GM18873 (cell line): ENCODE measurements around the gene VTN.

Experiments
- ATAC-seq: cut with Tn5 transposase; IDR thresholded peaks from one replicate; pipeline ENCODE4 v1.9.1; 2021; ENCODE audit warnings: mild to moderate bottlenecking, moderate library complexity, moderate number of reproducible peaks; ENCODE audit not compliant: unreplicated experiment, low FRiP score

Gene VTN

DNA sequence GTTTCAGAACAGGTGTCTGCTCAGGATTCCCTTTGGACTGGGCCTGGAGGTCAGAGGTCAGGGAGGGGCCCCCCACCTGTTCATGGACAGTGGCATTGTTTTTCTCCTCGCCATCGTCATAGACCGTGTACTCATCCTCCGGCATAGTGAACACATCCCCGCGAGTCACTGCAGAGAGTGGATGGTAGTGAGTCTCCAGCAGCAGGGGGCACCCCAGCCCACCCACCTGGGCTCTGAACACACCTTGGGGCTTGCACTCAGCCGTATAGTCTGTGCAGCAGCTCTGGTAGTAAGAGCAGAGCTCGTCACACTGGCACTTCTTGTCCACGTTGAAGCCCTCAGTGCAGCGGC is 448 bp downstream of the VTN start:
- ATAC-seq = no peak

DNA sequence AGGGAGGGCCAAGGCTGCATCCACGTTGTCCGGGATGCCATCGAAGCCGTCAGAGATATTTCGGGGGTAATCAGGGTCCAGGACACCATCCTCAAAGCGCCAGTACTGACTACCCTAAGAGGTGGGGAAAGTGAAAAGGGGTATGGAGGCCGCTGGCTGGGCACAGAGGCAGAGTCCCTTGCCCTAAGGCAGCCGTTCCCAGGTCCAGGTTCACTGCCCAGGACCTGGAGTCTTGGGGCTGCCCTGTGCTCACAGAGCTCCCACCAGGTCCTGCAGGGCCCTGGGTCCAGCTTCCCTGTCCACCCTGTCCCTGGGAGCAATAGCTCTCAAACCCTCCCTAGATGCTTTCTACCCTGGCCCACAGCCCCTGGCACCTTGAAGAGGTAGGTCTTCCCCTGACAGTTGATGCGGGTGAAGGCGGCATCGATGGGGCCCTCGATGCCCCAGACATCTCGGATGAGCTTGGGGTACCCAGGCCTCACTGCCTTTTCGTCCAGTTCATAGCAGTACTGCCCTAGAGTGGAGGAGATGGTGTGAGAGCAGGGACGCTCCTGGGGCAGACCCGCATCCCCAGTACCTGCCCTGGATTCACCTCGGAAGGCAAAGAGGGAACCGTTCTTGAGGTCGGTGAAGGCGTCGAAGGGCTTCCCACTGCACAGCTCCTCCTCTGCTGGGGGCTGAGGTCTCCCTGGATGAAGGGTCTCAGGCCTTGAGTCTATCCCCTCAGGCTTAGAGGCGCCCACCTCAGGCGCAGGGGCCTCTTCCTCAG is 1.0 kb downstream of the VTN start:
- no peak for ATAC-seq

DNA sequence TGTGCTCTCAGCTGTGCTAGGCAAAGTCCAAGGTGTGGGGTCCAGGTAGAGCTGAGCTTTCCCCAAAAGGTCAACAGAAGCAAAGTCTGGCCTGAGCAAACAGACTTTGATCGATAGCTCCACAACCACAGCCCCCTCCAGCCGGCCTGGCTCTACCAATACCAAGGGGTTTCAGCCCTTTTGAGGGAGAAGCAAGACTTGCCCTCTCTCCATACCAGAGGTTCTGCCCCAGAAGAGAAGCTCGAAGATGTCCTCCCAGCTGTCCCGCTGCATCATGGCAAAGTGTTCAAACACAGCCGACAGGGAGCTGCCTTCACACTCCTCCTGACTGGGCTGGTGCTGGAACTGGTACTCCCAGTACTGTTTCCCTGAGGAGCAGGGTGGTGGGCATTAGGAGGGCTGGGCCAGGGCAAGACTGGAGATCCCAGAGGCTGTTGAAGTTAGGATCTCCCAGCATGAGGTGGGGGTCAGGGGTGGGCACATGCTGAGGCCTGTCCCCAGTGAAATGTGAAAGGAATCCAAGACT is 1.7 kb downstream of the VTN start:
- no peak for ATAC-seq

- ATAC-seq = no peak
These were observed 2.3 kb downstream of the VTN start for GRCh38 chr17:28367641-28368305.

- no peak for ATAC-seq
These were observed 3.5 kb downstream of the VTN start for GRCh38 chr17:28366605-28367004.

- ATAC-seq = no peak
These were observed 4.6 kb downstream of the VTN start for GRCh38 chr17:28365487-28365886.

DNA sequence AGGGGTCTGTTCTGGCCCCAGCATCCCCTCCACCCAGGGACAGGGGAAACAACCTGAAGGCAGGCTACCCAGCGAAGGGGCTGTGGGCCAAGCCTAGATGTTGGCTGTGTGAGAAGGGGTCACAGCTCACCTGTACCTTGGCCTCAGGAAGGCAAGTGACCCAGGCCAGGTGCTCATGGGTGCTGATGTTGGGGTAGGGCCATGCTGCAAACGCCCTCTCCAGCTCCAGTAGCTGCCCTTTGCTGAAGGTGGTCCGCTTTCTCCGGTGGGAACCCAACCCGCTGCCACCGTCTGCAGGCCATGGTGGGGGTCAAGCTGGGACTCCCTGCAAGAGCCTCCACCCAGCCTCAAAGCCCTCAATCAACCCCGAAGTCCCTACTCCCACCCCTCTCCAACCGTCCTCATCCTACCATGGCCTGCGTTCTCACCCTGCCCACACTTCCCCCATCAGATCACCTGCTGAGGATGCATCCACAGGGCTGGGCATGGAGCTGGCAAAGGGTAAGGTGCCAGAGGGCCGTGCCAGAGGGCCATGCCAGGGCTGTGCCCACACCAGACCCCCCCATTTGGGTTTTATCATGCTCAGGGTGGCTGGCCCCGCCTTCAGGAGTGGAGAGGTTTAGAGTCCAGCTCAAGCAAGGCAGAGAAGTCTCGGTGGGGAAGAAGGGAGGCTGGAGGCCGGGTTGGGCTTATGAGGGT is 5.3 kb downstream of the VTN start, which contains the start of gene SEBOX:
Gene SEBOX (minus strand): TSS at position 535 of the 699 bp plus-strand sequence. CDS start 48 bp downstream, at position 487.
- ATAC-seq = no peak

DNA sequence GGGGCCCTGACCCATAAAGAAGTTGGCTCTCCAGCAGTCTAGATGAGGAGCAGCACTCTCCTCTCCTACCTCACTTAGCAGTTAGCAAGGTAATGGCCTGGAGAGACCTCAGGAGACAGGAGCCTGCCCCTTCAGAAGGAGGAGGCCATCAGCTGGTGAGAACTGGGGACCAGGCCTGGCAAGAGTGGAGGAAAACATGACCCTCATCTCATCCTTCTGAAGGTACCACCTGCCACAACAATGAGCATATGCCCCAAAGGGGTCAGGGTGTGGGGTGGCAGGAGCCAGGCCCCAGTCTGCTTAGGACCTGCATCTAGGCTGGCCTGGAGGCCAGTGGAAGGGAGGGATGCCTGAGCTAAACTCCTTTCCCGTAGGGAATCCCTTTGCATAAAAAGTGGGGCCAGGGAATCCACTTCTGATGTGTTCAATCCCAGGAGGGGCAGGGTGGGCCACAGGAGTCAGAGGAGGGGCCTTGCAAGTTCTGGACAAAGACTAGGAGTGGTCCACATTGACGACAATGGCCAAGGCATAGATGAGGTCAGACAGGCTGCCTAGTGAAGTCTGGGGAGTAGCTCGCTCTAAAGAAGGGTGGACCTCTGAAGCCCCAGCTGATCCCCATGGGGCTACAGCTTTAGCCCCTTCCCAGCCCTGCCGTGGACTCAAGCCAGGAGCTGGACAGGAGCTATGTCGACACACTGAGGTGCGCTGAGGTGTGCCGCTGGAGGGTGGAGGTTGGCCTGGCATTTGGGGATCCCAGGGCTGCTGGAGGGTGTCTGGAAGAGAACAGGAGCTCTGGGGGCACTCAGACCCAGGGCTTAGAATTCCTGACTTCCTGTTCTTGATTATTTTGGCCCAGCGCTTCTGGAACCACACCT is 6.1 kb downstream of the VTN start:
- no peak for ATAC-seq

DNA sequence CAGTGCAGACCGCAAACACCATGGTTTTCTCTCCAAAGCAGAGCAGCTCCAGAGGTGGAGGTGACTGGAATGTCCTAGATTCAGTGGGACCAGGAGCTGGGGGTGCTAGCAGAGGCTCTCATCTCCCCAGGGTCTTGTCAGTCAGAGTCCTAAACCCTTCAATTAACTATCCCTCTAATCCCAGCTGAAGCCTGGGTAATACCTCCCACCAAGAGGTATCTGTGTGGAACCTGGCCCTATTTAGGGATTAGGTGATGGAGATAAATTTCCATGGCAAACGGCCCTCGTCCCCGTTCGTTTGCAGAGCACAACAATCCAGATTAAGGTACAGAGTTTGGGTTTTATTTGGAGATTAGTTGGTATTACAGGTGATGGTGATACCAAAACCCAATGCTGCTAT is 6.9 kb downstream of the VTN start:
- no peak for ATAC-seq

DNA sequence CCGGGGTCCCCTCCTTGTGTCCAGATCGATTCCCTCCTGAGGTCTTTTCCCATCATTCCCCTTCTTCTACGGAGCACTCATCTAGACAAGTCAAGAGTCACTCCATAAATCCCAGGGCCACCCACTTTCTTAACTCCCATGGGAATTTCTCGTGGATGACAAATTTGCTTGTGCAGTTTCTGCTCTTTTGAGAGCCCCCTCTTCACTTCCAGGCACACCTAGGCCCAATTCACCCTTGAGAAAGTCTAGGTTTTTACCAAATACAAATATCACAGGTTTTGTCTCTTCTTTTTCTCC is 12.3 kb downstream of the VTN start:
- no peak for ATAC-seq

- peak; percentile 76 for ATAC-seq
These were observed 12.8 kb downstream of the VTN start, which contains the start of gene POLDIP2 for GRCh38 chr17:28357061-28357900. POLDIP2 (minus strand) TSS chr17:28357527; CDS start chr17:28357448, 79 bp downstream.

- no peak for ATAC-seq
These were observed 19.8 kb downstream of the VTN start for GRCh38 chr17:28350271-28350670.

GRCh38 chr17:28348979-28349378 is 21.1 kb downstream of the VTN start:
- ATAC-seq = no peak

GRCh38 chr17:28347261-28347891 is 22.7 kb downstream of the VTN start:
- no peak for ATAC-seq

DNA sequence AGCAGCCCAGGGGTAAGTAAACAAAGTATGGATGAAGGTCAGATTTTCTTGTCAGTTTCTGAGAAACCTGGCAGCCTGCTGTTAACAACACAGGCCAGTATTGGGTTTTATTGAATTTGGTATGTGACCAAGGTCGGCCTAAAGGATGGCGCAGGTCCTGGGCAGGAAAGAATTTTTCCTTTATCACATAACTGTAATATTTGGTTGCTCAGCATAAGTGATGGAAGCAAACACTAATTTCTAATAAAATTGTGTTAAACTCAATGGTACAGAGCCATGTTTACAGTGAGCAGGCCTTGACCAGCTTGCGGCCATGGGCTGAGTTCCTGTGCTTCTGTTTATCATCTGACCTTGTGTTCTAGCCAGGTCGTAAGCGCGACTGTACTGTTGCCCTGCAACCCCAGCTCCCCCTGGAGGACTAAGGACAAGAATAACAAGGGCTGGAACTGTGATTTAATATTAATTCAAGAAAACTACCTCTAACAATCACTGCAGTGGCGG is 23.3 kb downstream of the VTN start:
- no peak for ATAC-seq

DNA sequence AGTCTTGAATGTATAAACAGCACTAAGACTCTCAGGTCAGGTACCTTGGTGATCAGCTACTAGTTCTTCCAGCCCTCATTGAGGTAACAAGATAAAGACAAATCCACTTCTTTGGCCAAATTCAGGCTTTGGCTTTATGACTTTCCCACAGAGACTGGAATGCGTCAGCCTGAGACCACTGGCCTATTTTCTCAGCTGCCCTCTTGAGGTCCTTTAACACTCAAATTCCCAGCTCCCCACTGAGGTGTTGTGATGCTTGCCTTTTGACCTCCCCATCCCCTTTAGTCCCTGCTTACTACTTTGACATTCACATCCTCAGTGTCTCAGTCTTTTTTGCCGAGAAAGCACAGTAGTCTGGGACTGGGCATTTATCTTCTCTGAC is 23.9 kb downstream of the VTN start:
- ATAC-seq = no peak

GRCh38 chr17:28345419-28346198 is 24.5 kb downstream of the VTN start:
- ATAC-seq = no peak

GRCh38 chr17:28344435-28344901 is 25.6 kb downstream of the VTN start:
- ATAC-seq = no peak
